Ramos (cell line): Measurements from ENCODE around the gene AOC3.
"Not testable (repeated sequence)": the region's sequence is repeated elsewhere in the genome, so short reads cannot be mapped to it uniquely, and the experiment has no call there.

ENCODE experiments used
- in situ Hi-C: fragments of 300-500 bp; cut with MboI; formaldehyde crosslinking; loops from one replicate; pipeline ENCODE4 v1.14.3; 2022; ENCODE audit warnings: low sequenced_read_pairs; ENCODE audit not compliant: unreplicated experiment

The AOC3 gene

GRCh38 chr17:42856516-42856915 is 5.5 kb downstream of the AOC3 start:
- in situ Hi-C loops, result not testable (repeated sequence)

- in situ Hi-C loops, result no loop called here
Measured at GRCh38 chr17:42857389-42857788, 6.4 kb downstream of the AOC3 start.

- in situ Hi-C loops, result no loop called here
Measured at GRCh38 chr17:42865638-42866094, 14.7 kb downstream of the AOC3 start.

- in situ Hi-C loops, result no loop called here
Measured at GRCh38 chr17:42866216-42866615, 15.2 kb downstream of the AOC3 start.

GRCh38 chr17:42866631-42867575 is 15.9 kb downstream of the AOC3 start:
- in situ Hi-C loops, result no loop called here

- in situ Hi-C loops, result not testable (repeated sequence)
Measured at GRCh38 chr17:42867694-42868261, 16.8 kb downstream of the AOC3 start.

GRCh38 chr17:42868338-42868737 is 17.3 kb downstream of the AOC3 start:
- in situ Hi-C loops, result no loop called here

- in situ Hi-C loops, result no loop called here
Measured at GRCh38 chr17:42871647-42872046, 20.6 kb downstream of the AOC3 start.

GRCh38 chr17:42872251-42872965 is 21.4 kb downstream of the AOC3 start:
- in situ Hi-C loops, result no loop called here

- in situ Hi-C loops, result no loop called here
Measured at GRCh38 chr17:42873315-42873714, 22.3 kb downstream of the AOC3 start.

- in situ Hi-C loops, result not testable (repeated sequence)
Measured at GRCh38 chr17:42873932-42874695, 23.1 kb downstream of the AOC3 start.

- in situ Hi-C loops, result no loop called here
Measured at GRCh38 chr17:42877037-42877436, 26.0 kb downstream of the AOC3 start.

GRCh38 chr17:42878123-42878880 is 27.3 kb downstream of the AOC3 start:
- in situ Hi-C loops, result no loop called here

- in situ Hi-C loops, result no loop called here
Measured at GRCh38 chr17:42878924-42879595, 28.1 kb downstream of the AOC3 start.

GRCh38 chr17:42879596-42879985 is 28.6 kb downstream of the AOC3 start:
- in situ Hi-C loops, result no loop called here

- in situ Hi-C loops, result no loop called here
Measured at GRCh38 chr17:42880776-42881310, 29.8 kb downstream of the AOC3 start.

- in situ Hi-C loops, result not testable (repeated sequence)
Measured at GRCh38 chr17:42881706-42882105, 30.7 kb downstream of the AOC3 start.

GRCh38 chr17:42882166-42882565 is 31.2 kb downstream of the AOC3 start:
- in situ Hi-C loops, result no loop called here
